Measurements from ENCODE around the gene OR10G7. TPM values are rescaled to one million over a fixed set of nuclear protein-coding genes. Genes with fewer than 3 reads are reported as not detected.

The OR10G7 gene
- total RNA-seq, 1 donor from 2014 or later: not detected

DNA sequence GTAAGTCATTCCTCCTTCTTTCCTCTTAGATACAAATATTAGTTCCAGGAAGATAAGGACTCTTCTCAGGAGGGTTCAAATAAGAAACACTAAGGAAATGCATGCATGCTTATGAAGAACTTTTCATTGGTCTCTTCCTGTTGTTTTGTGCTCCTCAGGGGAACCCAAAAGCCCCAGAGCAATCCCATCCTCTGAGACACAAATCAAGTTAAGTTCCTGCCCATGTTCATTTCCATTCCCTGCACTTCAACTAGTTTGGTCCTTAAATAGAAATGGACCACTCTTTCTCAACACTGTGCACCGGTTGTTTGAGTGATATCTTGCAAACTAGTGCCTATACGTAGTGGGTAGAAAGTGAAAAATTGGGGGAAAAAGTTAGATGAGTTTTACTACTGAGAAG lies 28.4 kb downstream of the OR10G7 start, which contains the start of gene OR10G4:
TSS of gene OR10G4 (plus strand) at position 301 of the 400 bp plus-strand sequence. CDS start 2,578 bp downstream, outside the sequence.
- ChIA-PET CTCF (no interaction called here), POLR2A (no interaction called here)
- no peak for ATAC-seq (ENCODE audit: low read depth)
- H3K27ac Mint-ChIP-seq: no peak within 1 kb of the TSS
- no peak for DNase-seq
- H3K9me3 Mint-ChIP-seq: no peaks in the 10 kb centered on the region
- no peaks in the 10 kb centered on the region for H3K4me1 Mint-ChIP-seq
- H3K27me3 Mint-ChIP-seq: no peaks in the 10 kb centered on the region
- TF ChIP-seq, protein P1, sequence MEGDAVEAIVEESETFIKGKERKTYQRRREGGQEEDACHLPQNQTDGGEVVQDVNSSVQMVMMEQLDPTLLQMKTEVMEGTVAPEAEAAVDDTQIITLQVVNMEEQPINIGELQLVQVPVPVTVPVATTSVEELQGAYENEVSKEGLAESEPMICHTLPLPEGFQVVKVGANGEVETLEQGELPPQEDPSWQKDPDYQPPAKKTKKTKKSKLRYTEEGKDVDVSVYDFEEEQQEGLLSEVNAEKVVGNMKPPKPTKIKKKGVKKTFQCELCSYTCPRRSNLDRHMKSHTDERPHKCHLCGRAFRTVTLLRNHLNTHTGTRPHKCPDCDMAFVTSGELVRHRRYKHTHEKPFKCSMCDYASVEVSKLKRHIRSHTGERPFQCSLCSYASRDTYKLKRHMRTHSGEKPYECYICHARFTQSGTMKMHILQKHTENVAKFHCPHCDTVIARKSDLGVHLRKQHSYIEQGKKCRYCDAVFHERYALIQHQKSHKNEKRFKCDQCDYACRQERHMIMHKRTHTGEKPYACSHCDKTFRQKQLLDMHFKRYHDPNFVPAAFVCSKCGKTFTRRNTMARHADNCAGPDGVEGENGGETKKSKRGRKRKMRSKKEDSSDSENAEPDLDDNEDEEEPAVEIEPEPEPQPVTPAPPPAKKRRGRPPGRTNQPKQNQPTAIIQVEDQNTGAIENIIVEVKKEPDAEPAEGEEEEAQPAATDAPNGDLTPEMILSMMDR (IDR thresholded peaks at IDR 0.05): no peak
- intact Hi-C loops (cut with micrococcal nuclease): no loop called here
- no peak within 1 kb of the TSS for H3K4me3 Mint-ChIP-seq
- no peaks in the 10 kb centered on the region for H3K36me3 Mint-ChIP-seq (ENCODE audit: low read depth)

DNA sequence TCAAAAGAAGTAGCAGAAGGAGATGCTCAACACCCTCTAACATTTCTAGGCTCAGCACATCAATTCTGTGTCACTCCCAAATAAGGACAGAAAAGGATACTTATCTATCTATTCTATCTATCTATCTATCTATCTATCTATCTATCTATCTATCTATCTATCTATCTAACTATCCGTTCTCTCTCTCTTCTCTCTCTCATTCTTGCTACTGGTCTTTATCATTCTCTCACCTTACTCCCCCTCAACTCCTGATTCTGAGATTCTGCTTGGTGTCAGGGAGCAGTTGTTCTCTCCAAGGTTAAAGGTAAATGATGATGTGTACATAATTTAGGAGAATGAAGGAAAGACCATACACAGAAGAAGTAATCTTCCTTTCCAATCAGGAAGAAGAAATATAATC lies 46.0 kb downstream of the OR10G7 start, which contains the start of gene OR10G6:
TSS of gene OR10G6 (minus strand) at position 43 of the 400 bp plus-strand sequence. CDS start at position 43, 0 bp downstream.
- ATAC-seq (ENCODE audit: low read depth) (no peak), DNase-seq (no peak)
- Mint-ChIP-seq H3K4me1 (no peaks in the 10 kb centered on the region), H3K9me3 (no peaks in the 10 kb centered on the region), H3K27ac (no peak within 1 kb of the TSS), H3K27me3 (no peaks in the 10 kb centered on the region), H3K36me3 (ENCODE audit: low read depth) (no peaks in the 10 kb centered on the region), H3K4me3 (no peak within 1 kb of the TSS)
- TF ChIP-seq, protein P1 (IDR thresholded peaks at IDR 0.05): no peak
- intact Hi-C loops (cut with micrococcal nuclease): no loop called here
- ChIA-PET CTCF (no interaction called here), POLR2A (no interaction called here)

Other genes with a start within 250 kb of the OR10G7 start
- gene OR6M1, start 235.0 kb downstream of the OR10G7 start, total RNA-seq: not detected in 2 replicates
- gene TMEM225, start 155.7 kb downstream of the OR10G7 start, total RNA-seq: not detected in 2 replicates
- gene OR8D4, start 139.2 kb downstream of the OR10G7 start, total RNA-seq: not detected in 2 replicates
- not detected in 2 replicates for gene OR4D5, start 101.7 kb downstream of the OR10G7 start, total RNA-seq
- not detected in 2 replicates for gene OR6T1, start 97.5 kb downstream of the OR10G7 start, total RNA-seq
- gene OR10S1, start 63.5 kb downstream of the OR10G7 start, total RNA-seq: not detected in 2 replicates
- gene OR10G6, start 46.2 kb downstream of the OR10G7 start, total RNA-seq: not detected in 2 replicates
- gene OR10G4, start 28.3 kb downstream of the OR10G7 start, total RNA-seq: not detected in 2 replicates
- not detected in 2 replicates for gene OR10G9, start 18.3 kb downstream of the OR10G7 start, total RNA-seq
- not detected in 2 replicates for gene OR10G8, start 14.5 kb downstream of the OR10G7 start, total RNA-seq
- 1.5 and 2.1 TPM in 2 replicates for gene VWA5A, start 74.1 kb upstream of the OR10G7 start, total RNA-seq
- gene OR10D3, start 142.0 kb upstream of the OR10G7 start, total RNA-seq: not detected in 2 replicates
- gene OR8G1, start 199.8 kb upstream of the OR10G7 start, total RNA-seq: not detected in 2 replicates
- gene OR8G5, start 215.1 kb upstream of the OR10G7 start, total RNA-seq: not detected in 2 replicates